IMR-90 (cell line): ENCODE data around the gene PRXL2B. TPM values are rescaled to one million over a fixed set of nuclear protein-coding genes. Genes with fewer than 3 reads are reported as not detected.

Experiments
- ATAC-seq: fragments of 200-7000 bp; cut with Tn5 transposase; 2 replicates; pipeline ENCODE4 v1.9.1; 2020; ENCODE audit warnings: low read depth, mild to moderate bottlenecking, moderate library complexity
- BruUV-seq: library from RNA; stranded (reverse); fragments of 400-500 nt; replicated peaks from 2 replicates; lab custom pipeline; 2021; lab: Mats Ljungman, UMichigan
- CTCF ChIA-PET: fragments of 300-600 bp; formaldehyde crosslinking; extraction: SDS; loops from one replicate; lab custom pipeline; 2021; ENCODE audit warnings: antibody characterized with exemption; lab: Yijun Ruan, JAX
- POLR2A ChIA-PET: fragments of 300-600 bp; sonication (Branson Sonifier 250); formaldehyde crosslinking; loops from one replicate; lab custom pipeline; 2022; ENCODE audit warnings: antibody characterized with exemption; ENCODE audit not compliant: unreplicated experiment; lab: Charles Lee
- DNase-seq: peaks from one replicate; pipeline ENCODE4 v3.0.0; 2013
- H2AFZ ChIP-seq: replicated peaks from 2 replicates; pipeline ENCODE3; 2013; ENCODE audit warnings: low read length, mild to moderate bottlenecking; ENCODE audit not compliant: poor library complexity
- H2AK5ac ChIP-seq: 2 replicates; pipeline ENCODE4 v1.6.1; 2013; ENCODE audit warnings: low read depth, low read length, inconsistent platforms
- H2AK9ac ChIP-seq: replicated peaks from 2 replicates; pipeline ENCODE3; 2013; ENCODE audit warnings: mild to moderate bottlenecking, low read depth, low read length, moderate library complexity; ENCODE audit not compliant: poor library complexity
- H2BK120ac ChIP-seq: 2 replicates; pipeline ENCODE4 v1.6.1; 2013; ENCODE audit warnings: low read depth, low read length, inconsistent platforms
- H2BK15ac ChIP-seq: 3 replicates; pipeline ENCODE4 v1.6.1; 2013; ENCODE audit warnings: low read depth, low read length, inconsistent platforms
- H2BK20ac ChIP-seq: 2 replicates; pipeline ENCODE4 v1.6.1; 2013; ENCODE audit warnings: low read depth, mild to moderate bottlenecking, inconsistent platforms, low read length, moderate library complexity
- H2BK5ac ChIP-seq: 2 replicates; pipeline ENCODE4 v1.6.1; 2013; ENCODE audit warnings: mild to moderate bottlenecking, low read depth, low read length, inconsistent platforms; ENCODE audit not compliant: poor library complexity, severe bottlenecking
- H3K14ac ChIP-seq: replicated peaks from 2 replicates; pipeline ENCODE4 v1.6.1; 2013; ENCODE audit warnings: low read depth, low read length, inconsistent platforms
- H3K18ac ChIP-seq: 2 replicates; pipeline ENCODE4 v1.6.1; 2013; ENCODE audit warnings: low read depth, low read length, control low read depth
- H3K23ac ChIP-seq: 2 replicates; pipeline ENCODE4 v1.6.1; 2013; ENCODE audit warnings: low read depth, low read length, inconsistent platforms
- H3K27ac ChIP-seq: 2 replicates; pipeline ENCODE4 v1.5.1; 2013; ENCODE audit warnings: mild to moderate bottlenecking, control low read depth, low read length; ENCODE audit not compliant: insufficient read depth
- H3K27me3 ChIP-seq: 2 replicates; pipeline ENCODE4 v1.6.1; 2013; ENCODE audit warnings: low read length; ENCODE audit not compliant: control insufficient read depth, insufficient read depth
- H3K36me3 ChIP-seq: 2 replicates; pipeline ENCODE4 v1.6.1; 2013; ENCODE audit warnings: low read length, mixed read lengths; ENCODE audit not compliant: control insufficient read depth, insufficient read depth
- H3K4ac ChIP-seq: 2 replicates; pipeline ENCODE4 v1.6.1; 2013; ENCODE audit warnings: low read depth, low read length, inconsistent platforms
- H3K4me1 ChIP-seq: 2 replicates; pipeline ENCODE4 v1.6.1; 2013; ENCODE audit warnings: low read length, mixed read lengths; ENCODE audit not compliant: control insufficient read depth, insufficient read depth
- H3K4me2 ChIP-seq: 2 replicates; pipeline ENCODE4 v1.6.1; 2013; ENCODE audit warnings: low read depth, mild to moderate bottlenecking, control low read depth, low read length, moderate library complexity
- H3K4me3 ChIP-seq: 2 replicates; pipeline ENCODE4 v1.5.1; 2013; ENCODE audit warnings: low read depth, mild to moderate bottlenecking, control low read depth, low read length, moderate library complexity; ENCODE audit not compliant: insufficient read depth
- H3K56ac ChIP-seq: 2 replicates; pipeline ENCODE4 v1.6.1; 2013; ENCODE audit warnings: low read length, inconsistent platforms; ENCODE audit not compliant: insufficient read depth; ENCODE audit errors: extremely low read depth
- H3K79me1 ChIP-seq, 2 experiments: 2 replicates each; pipeline ENCODE4 v1.6.1; 2013; ENCODE audit warnings: low read length in 2 of 2, inconsistent platforms in 1 of 2, low read depth in 1 of 2
- H3K9ac ChIP-seq: 2 replicates; pipeline ENCODE4 v1.6.1; 2013; ENCODE audit warnings: low read depth, low read length, control low read depth
- H3K9me1 ChIP-seq: 2 replicates; pipeline ENCODE4 v1.6.1; 2013; ENCODE audit warnings: low read length, inconsistent platforms; ENCODE audit not compliant: insufficient read depth
- H3K9me3 ChIP-seq: 2 replicates; pipeline ENCODE4 v1.6.1; 2013; ENCODE audit warnings: low read length; ENCODE audit not compliant: control insufficient read depth, insufficient read depth
- H4K20me1 ChIP-seq: 2 replicates; pipeline ENCODE4 v1.6.1; 2013; ENCODE audit warnings: low read length, inconsistent platforms; ENCODE audit not compliant: insufficient read depth
- H4K5ac ChIP-seq: 2 replicates; pipeline ENCODE4 v1.6.1; 2013; ENCODE audit warnings: mild to moderate bottlenecking, low read depth, low read length, control low read depth
- H4K8ac ChIP-seq, 2 experiments: 2 replicates each; pipeline ENCODE4 v1.6.1; 2013; ENCODE audit warnings: low read depth in 2 of 2, low read length in 2 of 2, control low read depth in 1 of 2, inconsistent platforms in 1 of 2
- H4K91ac ChIP-seq: 2 replicates; pipeline ENCODE4 v1.6.1; 2013; ENCODE audit warnings: low read depth, low read length, inconsistent platforms; ENCODE audit not compliant: insufficient read depth
- BHLHE40 ChIP-seq: fragments of 150-350 bp; IDR thresholded peaks from 2 replicates; pipeline ENCODE4 v1.6.1; 2016; ENCODE audit warnings: mild to moderate bottlenecking, low read depth, low read length
- CEBPB ChIP-seq: IDR thresholded peaks from 2 replicates; pipeline ENCODE4 v1.6.1; 2012; ENCODE audit warnings: low read depth, low read length, improper control_type of control experiment
- CTCF ChIP-seq: conservative IDR thresholded peaks from 2 replicates; pipeline ENCODE4 v1.5.1; 2012; ENCODE audit warnings: mild to moderate bottlenecking, low read depth, low read length, improper control_type of control experiment
- ELK1 ChIP-seq: fragments of 150-350 bp; IDR thresholded peaks from 2 replicates; pipeline ENCODE4 v1.6.1; 2016; ENCODE audit warnings: low read depth, mild to moderate bottlenecking, low read length, moderate library complexity, borderline replicate concordance
- FOS ChIP-seq: fragments of 150-350 bp; IDR thresholded peaks from 2 replicates; pipeline ENCODE4 v1.6.1; 2016; ENCODE audit warnings: low read depth, low read length
- MAZ ChIP-seq: IDR thresholded peaks from 2 replicates; pipeline ENCODE4 v1.6.1; 2012; ENCODE audit warnings: low read depth, mild to moderate bottlenecking, low read length, improper control_type of control experiment, moderate library complexity, borderline replicate concordance
- MXI1 ChIP-seq: IDR thresholded peaks from 2 replicates; pipeline ENCODE4 v1.6.1; 2012; ENCODE audit warnings: low read depth, mild to moderate bottlenecking, low read length, moderate library complexity, borderline replicate concordance
- NFE2L2 ChIP-seq: fragments of 150-350 bp; IDR thresholded peaks from 2 replicates; pipeline ENCODE4 v1.6.1; 2016; ENCODE audit warnings: low read depth, mild to moderate bottlenecking, low read length
- RAD21 ChIP-seq: IDR thresholded peaks from 2 replicates; pipeline ENCODE4 v1.6.1; 2012; ENCODE audit warnings: low read length, improper control_type of control experiment
- RCOR1 ChIP-seq: IDR thresholded peaks from 2 replicates; pipeline ENCODE4 v1.6.1; 2012; ENCODE audit warnings: mild to moderate bottlenecking, low read length, improper control_type of control experiment; ENCODE audit not compliant: insufficient replicate concordance
- RFX5 ChIP-seq: IDR thresholded peaks from 2 replicates; pipeline ENCODE4 v1.8.0; 2012; ENCODE audit warnings: low read depth, mild to moderate bottlenecking, low read length, moderate library complexity
- SMC3 ChIP-seq: fragments of 150-350 bp; IDR thresholded peaks from 2 replicates; pipeline ENCODE4 v1.6.1; 2016; ENCODE audit warnings: low read depth, mild to moderate bottlenecking, antibody characterized with exemption, low read length, moderate library complexity
- USF2 ChIP-seq: fragments of 150-350 bp; IDR thresholded peaks from 2 replicates; pipeline ENCODE4 v1.6.1; 2017; ENCODE audit warnings: mild to moderate bottlenecking, antibody characterized with exemption, low read length, low read depth
- WGBS, 2 experiments: methylation state at CpG; one replicate each; pipeline versions ENCODE4 v1.1.5 to v1.1.7; 2013; ENCODE audit warnings: missing lambda C conversion rate in 2 of 2; ENCODE audit not compliant: insufficient read length in 1 of 2; ENCODE audit errors: extremely low coverage in 2 of 2; 5-methylcytosine and 5-hydroxymethylcytosine counted together
- dilution Hi-C: fragments of 300-500 bp; cut with HindIII; formaldehyde crosslinking; loops from one replicate; pipeline ENCODE4 v1.14.3; 2018; ENCODE audit warnings: low sequenced_read_pairs; ENCODE audit not compliant: unreplicated experiment
- in situ Hi-C: fragments of 300-500 bp; cut with MboI; formaldehyde crosslinking; loops from 3 replicates; pipeline ENCODE4 v1.14.3; 2019; ENCODE audit warnings: low sequenced_read_pairs, inconsistent platforms, mixed read lengths
- intact Hi-C: fragments of 100-400 bp; cut with micrococcal nuclease; formaldehyde crosslinking; loops from 2 replicates; pipeline ENCODE4 v1.10.0; 2022
- polyA plus RNA-seq, 3 experiments: library from polyadenylated mRNA; depleted of rRNA; stranded (reverse); fragments of >200 nt; gene quantifications; 2 replicates each; pipeline ENCODE4 v1.2.3, GENCODE V29; 2012; ENCODE audit warnings: low replicate concordance in 1 of 3
- total RNA-seq: library from RNA; depleted of rRNA; stranded (reverse); fragments of >200 nt; gene quantifications from 2 replicates; pipeline ENCODE4 v1.2.3, GENCODE V29; 2012

PRXL2B gene
- total and polyA plus RNA-seq, 2 of the 4 experiments (the other 2 are of a cell fraction), result 10.9 to 22.3 TPM

- intact Hi-C loops, result no loop called here
- POLR2A ChIA-PET, result no interaction called here
- H3K23ac ChIP-seq, result no peak overlapping the region
These were observed 2.3 kb downstream of the PRXL2B start for GRCh38 chr1:2588661-2589430.

More at GRCh38 chr1:2588661-2589430, 2.3 kb downstream of the PRXL2B start:
- Histone ChIP-seq H2AK9ac (no peak overlapping the region), H3K56ac (no peak overlapping the region), H4K8ac (no peak overlapping the region), H3K27ac (no peak overlapping the region), H4K5ac (no peak overlapping the region), H4K20me1 (no peaks in the 10 kb centered on the region; the same call in 1 of the 2 replicates), H3K9me3 (no peaks in the 10 kb centered on the region), H3K27me3 (no peaks in the 10 kb centered on the region; the same call in 1 of the 2 replicates), H4K91ac (no peak overlapping the region), H3K4me2 (no peak overlapping the region), H3K36me3 (peaks cover 2% of the 10 kb centered on the region; the same call in 1 of the 2 replicates), H2BK5ac (no peak overlapping the region), H3K9me1 (peaks cover 4% of the 10 kb centered on the region), H3K4me3 (no peak overlapping the region), H3K4me1 (peaks cover 11% of the 10 kb centered on the region), H2AFZ (no peak overlapping the region), H2BK120ac (no peak overlapping the region), H3K79me1 (peaks cover 0 to 24% of the 10 kb centered on the region in 2 experiments; a peak in 2 of 4 replicates), H2BK20ac (no peak overlapping the region), H2AK5ac (no peak overlapping the region), H2BK15ac (no peak overlapping the region), H3K9ac (no peak overlapping the region), H3K4ac (no peak overlapping the region), H3K14ac (no peak overlapping the region), H3K18ac (no peak overlapping the region)
- 94% methylated on average over 11 of the region's 23 CpGs; no CpG with 5 or more reads in 1 of the 2 experiments for WGBS, 2 experiments
- dilution Hi-C loops, result no loop called here
- no peak for ATAC-seq
- TF ChIP-seq SMC3, result no peak
- no peak for TF ChIP-seq FOS
- no peak for TF ChIP-seq CTCF
- no peak for TF ChIP-seq BHLHE40
- no peak for TF ChIP-seq NFE2L2
- no peak for TF ChIP-seq RCOR1
- no peak for TF ChIP-seq RAD21
- TF ChIP-seq RFX5, result no peak
- no peak for TF ChIP-seq USF2
- no peak for TF ChIP-seq CEBPB
- TF ChIP-seq ELK1, result no peak
- TF ChIP-seq MAZ, result no peak
- no peak for TF ChIP-seq MXI1
- in situ Hi-C loops, result no loop called here
- BruUV-seq, result no TSS peak
- no peak for DNase-seq
- CTCF ChIA-PET, result no interaction called here
